Neural progenitor cell (in vitro differentiated cells): ENCODE results near the gene MKRN2.

Experiments used
- CTCF ChIP-seq: fragments of 200-600 bp; sonication (generic); IDR thresholded peaks from 2 replicates; pipeline ENCODE4 v1.5.1; 2017; ENCODE audit warnings: antibody characterized with exemption, mild to moderate bottlenecking
- EZH2 ChIP-seq: fragments of 200-600 bp; sonication (generic); IDR thresholded peaks from 2 replicates; pipeline ENCODE4 v1.6.1; 2017; ENCODE audit warnings: antibody characterized with exemption, mild to moderate bottlenecking, moderate library complexity

GRCh38 chr3:12522721-12523120 is 34.2 kb upstream of the MKRN2 start:
- TF ChIP-seq CTCF (no peak), EZH2 (no peak)
